Stomach (tissue), 9 donors: ENCODE data around the gene CHPF2. TPM values are rescaled to one million over a fixed set of nuclear protein-coding genes. Genes with fewer than 3 reads are reported as not detected.

Experiments used
- DNase-seq, 2 donors: peaks; one replicate each; pipeline versions ENCODE4 v3.0.0 to v3.0.0-alpha.2; 2013 to 2019
- H3K27ac ChIP-seq, 5 donors: fragments of 200-600 bp in 4 of 5; sonication (generic) in 4 of 5; one replicate each; pipeline ENCODE4 v1.5.1; 2013 to 2019; ENCODE audit warnings: mild to moderate bottlenecking in 1 of 5, moderate library complexity in 1 of 5
- H3K27me3 ChIP-seq, 3 donors: fragments of 200-600 bp; sonication (generic); one replicate each; pipeline ENCODE4 v1.5.1; 2017 to 2019; ENCODE audit warnings: mixed run types in 1 of 3
- H3K36me3 ChIP-seq, 4 donors: fragments of 200-600 bp; sonication (generic); 1 replicate in 3 of 4; 2 replicates in 1 of 4; pipeline ENCODE4 v1.5.1; 2016 to 2019
- H3K4me1 ChIP-seq, 4 donors: fragments of 200-600 bp; sonication (generic); one replicate each; pipeline ENCODE4 v1.5.1; 2016 to 2019
- H3K4me3 ChIP-seq, 4 donors: fragments of 200-600 bp; sonication (generic) in 3 of 4; one replicate each; pipeline ENCODE4 v1.5.1; 2016 to 2019; ENCODE audit warnings: mild to moderate bottlenecking in 1 of 4
- H3K9me3 ChIP-seq, 4 donors: fragments of 200-600 bp; sonication (generic); one replicate each; pipeline ENCODE4 v1.5.1; 2016 to 2019
- EP300 ChIP-seq: sonication (generic); formaldehyde crosslinking; IDR thresholded peaks from one replicate; pipeline ENCODE4 v1.6.1; 2017; ENCODE audit warnings: antibody characterized with exemption
- POLR2A ChIP-seq, 4 donors: fragments of 450-650 bp; IDR thresholded peaks; one replicate each; pipeline ENCODE4 v1.6.1; 2016; ENCODE audit warnings: antibody characterized with exemption in 4 of 4, control low read depth in 2 of 4, mild to moderate bottlenecking in 1 of 4, moderate library complexity in 1 of 4
- POLR2AphosphoS5 ChIP-seq, 3 donors: sonication (generic); formaldehyde crosslinking; IDR thresholded peaks; one replicate each; pipeline ENCODE4 v1.6.1; 2016; ENCODE audit warnings: antibody characterized with exemption in 3 of 3
- whole genome bisulfite sequencing, 5 donors: extraction: QIAGEN DNeasy Blood & Tissue Kit in 3 of 5; methylation state at CpG; one replicate each; pipeline versions ENCODE4 v1.1.5 to v1.1.7; 2013 to 2018; 5-methylcytosine and 5-hydroxymethylcytosine counted together
- intact Hi-C: fragments of 100-400 bp; cut with DNase I; formaldehyde crosslinking; loops from one replicate; pipeline ENCODE4 v1.15.1; 2023; ENCODE audit warnings: low total_unique reads
- polyA plus RNA-seq, 3 donors: library from polyadenylated mRNA; stranded (reverse); fragments of 200-250 nt; gene quantifications; one replicate each; pipeline ENCODE4 v1.2.3, GENCODE V29; 2013
- total RNA-seq, 5 donors: library from RNA; depleted of rRNA; stranded (reverse); fragments of >200 nt; gene quantifications; one replicate each; pipeline versions ENCODE4 v1.1.0 to v1.2.3, GENCODE V29; 2014 to 2016
- TF ChIP-seq, protein P1 (sequence below), 7 experiments: fragments of 450-650 bp in 4 of 7; fragments of 200-600 bp in 3 of 7; sonication (generic) in 3 of 7; IDR thresholded peaks; one replicate each; pipeline ENCODE4 v1.5.1; 2016 to 2019; ENCODE audit warnings: antibody characterized with exemption in 7 of 7, control low read depth in 2 of 7, mild to moderate bottlenecking in 1 of 7
- donor health status: healthy with polysubstance abuse.
- donor health status: Bipolar disorder and iron deficiency.
- donor health status: healthy.

The CHPF2 gene
- total and polyA plus RNA-seq, 8 donors, result 5.8 to 100 (median 22.5) TPM

DNA sequence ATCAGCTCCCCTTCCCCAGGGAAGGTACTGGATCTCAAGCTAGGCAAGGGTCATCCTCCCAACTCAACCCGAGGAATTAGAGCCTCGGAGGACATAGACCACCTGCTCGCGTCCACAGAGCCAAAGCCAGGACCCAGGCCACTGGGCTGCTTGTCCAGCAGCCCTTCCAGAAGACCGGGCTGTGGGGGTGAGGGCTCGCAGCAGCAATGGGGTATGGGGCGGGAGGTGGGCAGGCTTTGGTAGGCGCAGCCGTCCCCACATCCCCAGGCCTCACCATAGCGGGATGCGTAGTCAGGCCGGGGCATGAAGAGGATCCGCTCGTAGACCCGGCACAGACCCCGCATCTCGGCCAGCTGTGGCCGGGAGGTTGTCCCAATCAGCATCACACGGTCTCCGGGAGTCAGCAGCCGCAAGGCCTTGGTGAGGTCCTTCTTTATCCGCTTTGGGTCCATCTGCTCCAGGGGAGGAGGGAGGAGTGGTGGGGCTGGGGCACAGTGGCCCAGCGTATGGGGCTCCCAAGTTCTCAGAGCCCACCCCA is 40.2 kb upstream of the CHPF2 start:
- no peaks in the 10 kb centered on the region for H3K4me1 ChIP-seq
- WGBS, 5 donors, result 93 to 95% (median 95%) methylated on average over 7 to 23 of the region's 23 CpGs
- intact Hi-C loops, result no loop called here
- H3K27me3 ChIP-seq, result peaks cover 0 to 46% (median 0%) of the 10 kb centered on the region in 3 donors
- no peak overlapping the region for H3K4me3 ChIP-seq
- H3K9me3 ChIP-seq, result no peaks in the 10 kb centered on the region
- H3K36me3 ChIP-seq, result no peaks in the 10 kb centered on the region
- TF ChIP-seq, protein P1, sequence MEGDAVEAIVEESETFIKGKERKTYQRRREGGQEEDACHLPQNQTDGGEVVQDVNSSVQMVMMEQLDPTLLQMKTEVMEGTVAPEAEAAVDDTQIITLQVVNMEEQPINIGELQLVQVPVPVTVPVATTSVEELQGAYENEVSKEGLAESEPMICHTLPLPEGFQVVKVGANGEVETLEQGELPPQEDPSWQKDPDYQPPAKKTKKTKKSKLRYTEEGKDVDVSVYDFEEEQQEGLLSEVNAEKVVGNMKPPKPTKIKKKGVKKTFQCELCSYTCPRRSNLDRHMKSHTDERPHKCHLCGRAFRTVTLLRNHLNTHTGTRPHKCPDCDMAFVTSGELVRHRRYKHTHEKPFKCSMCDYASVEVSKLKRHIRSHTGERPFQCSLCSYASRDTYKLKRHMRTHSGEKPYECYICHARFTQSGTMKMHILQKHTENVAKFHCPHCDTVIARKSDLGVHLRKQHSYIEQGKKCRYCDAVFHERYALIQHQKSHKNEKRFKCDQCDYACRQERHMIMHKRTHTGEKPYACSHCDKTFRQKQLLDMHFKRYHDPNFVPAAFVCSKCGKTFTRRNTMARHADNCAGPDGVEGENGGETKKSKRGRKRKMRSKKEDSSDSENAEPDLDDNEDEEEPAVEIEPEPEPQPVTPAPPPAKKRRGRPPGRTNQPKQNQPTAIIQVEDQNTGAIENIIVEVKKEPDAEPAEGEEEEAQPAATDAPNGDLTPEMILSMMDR (IDR thresholded peaks at IDR 0.05), result no peak
- TF ChIP-seq POLR2A (IDR thresholded peaks at IDR 0.05) (no peak), POLR2AphosphoS5 (IDR thresholded peaks at IDR 0.05) (no peak), EP300 (no peak)
- H3K27ac ChIP-seq, result no peak overlapping the region
- no peak for DNase-seq

DNA sequence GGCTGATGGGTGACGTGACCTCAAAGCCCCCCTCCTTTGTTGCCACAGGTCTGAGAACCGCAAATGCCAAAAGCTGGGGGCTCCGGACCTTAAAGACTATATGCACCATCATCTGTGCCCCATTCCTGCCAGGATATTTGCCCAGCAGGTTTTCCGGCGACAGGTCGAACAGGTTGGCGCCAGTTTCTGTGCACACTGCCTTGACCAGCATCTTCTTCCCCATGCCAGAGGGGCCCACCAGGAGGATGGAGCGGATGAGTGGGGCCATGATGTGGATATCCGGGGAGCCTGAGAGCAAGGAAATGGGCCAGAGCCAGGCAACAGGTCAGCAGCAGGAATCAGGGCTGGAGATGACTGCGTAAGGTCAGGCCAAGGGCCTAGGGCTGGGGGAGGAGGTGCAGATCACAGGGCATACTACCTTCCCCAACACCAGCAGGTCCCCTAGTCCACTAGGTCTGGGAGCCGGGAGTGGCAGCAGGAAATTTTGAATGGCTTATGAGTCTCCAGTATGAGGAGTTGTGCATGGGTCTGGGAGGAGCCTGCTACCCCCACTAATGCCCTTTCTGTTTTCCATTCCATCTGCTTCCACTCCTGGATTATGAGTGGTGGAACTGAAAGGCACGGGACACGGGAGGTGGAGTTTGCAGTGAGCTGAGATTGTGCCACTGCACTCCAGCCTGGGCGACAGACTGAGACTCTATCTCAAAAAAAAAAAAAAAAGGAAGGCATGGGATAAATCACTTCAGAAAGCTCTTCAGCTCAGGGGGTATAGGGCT is 38.9 kb upstream of the CHPF2 start:
- no peak for DNase-seq
- Histone ChIP-seq H3K27me3 (peaks cover 0 to 46% (median 0%) of the 10 kb centered on the region in 3 donors), H3K27ac (no peak overlapping the region), H3K4me1 (no peaks in the 10 kb centered on the region), H3K36me3 (no peaks in the 10 kb centered on the region), H3K4me3 (no peak overlapping the region), H3K9me3 (no peaks in the 10 kb centered on the region)
- no peak for TF ChIP-seq POLR2A (IDR thresholded peaks at IDR 0.05)
- TF ChIP-seq, protein P1 (IDR thresholded peaks at IDR 0.05), result no peak
- TF ChIP-seq EP300, result no peak
- no peak for TF ChIP-seq POLR2AphosphoS5 (IDR thresholded peaks at IDR 0.05)
- WGBS, 5 donors, result 84 to 92% (median 87%) methylated on average over 13 to 14 of the region's 14 CpGs
- intact Hi-C loops, result no loop called here

DNA sequence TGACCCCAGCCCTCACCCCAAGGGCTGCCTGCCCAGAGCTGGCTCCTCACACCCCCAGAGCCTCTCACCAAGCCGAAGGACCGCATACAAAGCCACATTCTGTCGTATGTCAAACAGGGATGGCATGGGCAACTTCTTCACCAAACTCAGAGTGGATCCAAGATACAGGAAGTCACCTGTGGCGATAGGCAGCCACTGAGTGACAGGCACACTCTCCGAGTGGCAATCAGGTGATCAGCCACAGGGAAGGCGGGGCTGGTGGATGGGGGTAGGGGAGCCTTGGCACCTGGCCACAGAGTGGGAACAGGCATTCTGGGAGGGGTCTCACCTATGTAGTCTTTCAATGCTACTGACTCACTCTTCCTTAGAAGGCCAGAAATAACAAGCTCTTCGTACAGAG is 38.1 kb upstream of the CHPF2 start:
- 63 to 75% (median 67%) methylated on average over 7 of the region's 7 CpGs for WGBS, 5 donors
- Histone ChIP-seq H3K27ac (no peak overlapping the region), H3K27me3 (peaks cover 0 to 46% (median 0%) of the 10 kb centered on the region in 3 donors), H3K4me3 (no peak overlapping the region), H3K36me3 (no peaks in the 10 kb centered on the region), H3K9me3 (no peaks in the 10 kb centered on the region), H3K4me1 (peaks cover 0 to 4% (median 2%) of the 10 kb centered on the region in 4 donors)
- no peak for DNase-seq
- TF ChIP-seq POLR2A (IDR thresholded peaks at IDR 0.05) (no peak), EP300 (no peak), POLR2AphosphoS5 (IDR thresholded peaks at IDR 0.05) (no peak)
- TF ChIP-seq, protein P1 (IDR thresholded peaks at IDR 0.05), result no peak
- intact Hi-C loops, result no loop called here

DNA sequence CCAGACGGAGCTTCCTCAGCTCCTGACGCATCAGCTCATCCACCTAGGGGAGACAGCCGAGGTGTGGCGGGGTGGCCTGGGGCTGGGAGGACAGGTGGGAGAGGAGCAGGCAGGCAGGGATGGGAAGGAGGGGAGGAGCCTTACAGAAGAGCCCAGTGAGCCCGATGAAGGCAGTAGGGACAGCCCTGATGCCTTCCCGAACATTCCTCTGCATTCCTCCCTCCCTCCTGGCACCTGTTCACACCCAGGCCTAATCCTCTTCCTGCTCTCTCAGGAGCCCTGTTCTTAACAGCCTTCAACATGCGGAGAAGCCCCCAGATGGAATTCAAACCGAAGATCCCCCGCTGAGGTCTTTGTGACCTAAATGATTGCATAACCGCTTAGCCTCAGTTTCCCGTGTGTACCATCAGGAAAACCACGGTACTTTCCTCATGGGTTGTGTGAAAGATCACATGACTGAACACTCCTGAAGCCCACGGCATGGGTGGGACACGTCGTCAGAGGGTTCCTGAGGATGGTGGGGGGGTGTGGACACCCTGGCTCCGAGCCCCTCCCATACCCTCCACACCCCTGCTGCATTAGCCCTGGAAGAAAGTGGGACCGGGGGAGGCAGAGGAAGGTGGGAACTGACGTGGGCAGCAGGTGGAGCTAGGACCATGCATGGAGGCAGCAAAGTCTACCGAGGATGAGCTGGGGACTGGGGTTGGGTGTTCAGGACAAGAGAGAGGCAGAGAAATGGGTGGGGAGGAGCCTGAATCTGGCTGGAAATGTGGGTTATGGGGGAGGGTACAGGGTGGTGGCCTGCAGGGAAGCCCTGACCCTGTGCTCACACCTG is 36.5 kb upstream of the CHPF2 start:
- no peak for DNase-seq
- Histone ChIP-seq H3K36me3 (no peaks in the 10 kb centered on the region), H3K4me3 (no peak overlapping the region), H3K4me1 (peaks cover 0 to 11% (median 5%) of the 10 kb centered on the region in 4 donors), H3K27ac (no peak overlapping the region), H3K9me3 (no peaks in the 10 kb centered on the region), H3K27me3 (peaks cover 0 to 55% (median 0%) of the 10 kb centered on the region in 3 donors)
- WGBS, 5 donors, result 36 to 56% (median 51%) methylated on average over 17 to 19 of the region's 19 CpGs
- TF ChIP-seq, protein P1 (IDR thresholded peaks at IDR 0.05), result no peak
- no peak for TF ChIP-seq EP300
- TF ChIP-seq POLR2A (IDR thresholded peaks at IDR 0.05), result no peak
- TF ChIP-seq POLR2AphosphoS5 (IDR thresholded peaks at IDR 0.05), result no peak
- intact Hi-C loops, result no loop called here
